Esophagus squamous epithelium (tissue), 4 donors: ENCODE data around the gene OR10A3.

Experiments
- POLR2A ChIP-seq, 4 donors: fragments of 450-650 bp; IDR thresholded peaks; one replicate each; pipeline ENCODE4 v1.6.1; 2017; ENCODE audit warnings: antibody characterized with exemption in 4 of 4, mild to moderate bottlenecking in 4 of 4, moderate library complexity in 3 of 4
- TF ChIP-seq, protein P1 (sequence below), 6 experiments: fragments of 450-650 bp in 4 of 6; fragments of 200-600 bp in 2 of 6; sonication (generic) in 2 of 6; IDR thresholded peaks; one replicate each; pipeline ENCODE4 v1.5.1; 2016 to 2019; ENCODE audit warnings: antibody characterized with exemption in 6 of 6, mild to moderate bottlenecking in 4 of 6, moderate library complexity in 4 of 6

DNA sequence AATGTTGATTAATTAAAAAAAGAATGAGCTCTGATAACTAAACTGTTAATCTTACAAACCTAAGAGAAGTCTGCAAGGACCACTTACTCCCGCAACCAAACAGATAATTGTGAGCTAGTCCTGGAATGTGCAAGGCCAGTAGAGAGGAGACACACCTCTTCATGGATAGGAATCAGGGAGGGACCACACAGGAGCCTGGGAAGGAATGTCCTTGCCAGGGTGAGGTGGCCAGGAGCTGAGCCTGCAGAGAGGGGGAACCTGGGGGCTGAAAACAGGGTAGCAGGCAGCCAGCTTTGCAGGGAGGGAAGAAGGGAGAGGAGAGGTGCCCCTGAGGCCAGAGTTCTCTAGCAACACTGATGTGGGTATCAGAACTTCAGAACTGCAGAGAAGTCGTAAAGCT, 33.2 kb upstream of the OR10A3 start:
- TF ChIP-seq, protein P1, sequence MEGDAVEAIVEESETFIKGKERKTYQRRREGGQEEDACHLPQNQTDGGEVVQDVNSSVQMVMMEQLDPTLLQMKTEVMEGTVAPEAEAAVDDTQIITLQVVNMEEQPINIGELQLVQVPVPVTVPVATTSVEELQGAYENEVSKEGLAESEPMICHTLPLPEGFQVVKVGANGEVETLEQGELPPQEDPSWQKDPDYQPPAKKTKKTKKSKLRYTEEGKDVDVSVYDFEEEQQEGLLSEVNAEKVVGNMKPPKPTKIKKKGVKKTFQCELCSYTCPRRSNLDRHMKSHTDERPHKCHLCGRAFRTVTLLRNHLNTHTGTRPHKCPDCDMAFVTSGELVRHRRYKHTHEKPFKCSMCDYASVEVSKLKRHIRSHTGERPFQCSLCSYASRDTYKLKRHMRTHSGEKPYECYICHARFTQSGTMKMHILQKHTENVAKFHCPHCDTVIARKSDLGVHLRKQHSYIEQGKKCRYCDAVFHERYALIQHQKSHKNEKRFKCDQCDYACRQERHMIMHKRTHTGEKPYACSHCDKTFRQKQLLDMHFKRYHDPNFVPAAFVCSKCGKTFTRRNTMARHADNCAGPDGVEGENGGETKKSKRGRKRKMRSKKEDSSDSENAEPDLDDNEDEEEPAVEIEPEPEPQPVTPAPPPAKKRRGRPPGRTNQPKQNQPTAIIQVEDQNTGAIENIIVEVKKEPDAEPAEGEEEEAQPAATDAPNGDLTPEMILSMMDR (IDR thresholded peaks at IDR 0.05) = no peak
- no peak for TF ChIP-seq POLR2A (IDR thresholded peaks at IDR 0.05)
